ENCODE measurements around the gene EID2. TPM values are rescaled to one million over a fixed set of nuclear protein-coding genes. Genes with fewer than 3 reads are reported as not detected.
A peak's percentile ranks its signal among the peaks of the same experiment; 100 is the strongest.

Gene EID2
- total and polyA plus RNA-seq, 10 of the 15 experiments (the other 5 are each of a cell fraction or from before 2014, with no cell fraction given), result 1.6 to 11.4 (median 7.0) TPM

GRCh38 chr19:39497996-39498797, 41.8 kb downstream of the EID2 start (continued):
- peak; percentile 88 for TF ChIP-seq PKNOX1 (IDR thresholded peaks at IDR 0.05)
- TF ChIP-seq EP300 (IDR thresholded peaks at IDR 0.05; ENCODE audit: borderline replicate concordance in 1 of 2, control insufficient read depth in 1 of 2, low read depth in 2 of 2, low read length in 2 of 2), result 0 out of 4 replicates have a peak, but pooled peaks of 1 of the 2 experiments have one; percentile 43
- no peak for TF ChIP-seq POLR2AphosphoS2 (IDR thresholded peaks at IDR 0.05; ENCODE audit: low read depth, low read length)
- TF ChIP-seq YY1 (IDR thresholded peaks at IDR 0.05; ENCODE audit: low read depth, low read length), result 0 out of 2 replicates have a peak, but pooled peaks have one; percentile 43
- TF ChIP-seq TCF12 (IDR thresholded peaks at IDR 0.05; ENCODE audit: low read depth, low read length), result peak; percentile 95
- TF ChIP-seq CTCF (IDR thresholded peaks at IDR 0.05 in 2 of 3, conservative IDR thresholded peaks at IDR 0.05 in 1 of 3; ENCODE audit: control insufficient read depth in 2 of 3, extremely low read depth in 1 of 3, insufficient read depth in 1 of 3, low read depth in 3 of 3, low read length in 3 of 3), result peak in 2 of 3 experiments; percentile 35 to 51; a peak in 4 of 6 replicates
- TF ChIP-seq, protein P1, sequence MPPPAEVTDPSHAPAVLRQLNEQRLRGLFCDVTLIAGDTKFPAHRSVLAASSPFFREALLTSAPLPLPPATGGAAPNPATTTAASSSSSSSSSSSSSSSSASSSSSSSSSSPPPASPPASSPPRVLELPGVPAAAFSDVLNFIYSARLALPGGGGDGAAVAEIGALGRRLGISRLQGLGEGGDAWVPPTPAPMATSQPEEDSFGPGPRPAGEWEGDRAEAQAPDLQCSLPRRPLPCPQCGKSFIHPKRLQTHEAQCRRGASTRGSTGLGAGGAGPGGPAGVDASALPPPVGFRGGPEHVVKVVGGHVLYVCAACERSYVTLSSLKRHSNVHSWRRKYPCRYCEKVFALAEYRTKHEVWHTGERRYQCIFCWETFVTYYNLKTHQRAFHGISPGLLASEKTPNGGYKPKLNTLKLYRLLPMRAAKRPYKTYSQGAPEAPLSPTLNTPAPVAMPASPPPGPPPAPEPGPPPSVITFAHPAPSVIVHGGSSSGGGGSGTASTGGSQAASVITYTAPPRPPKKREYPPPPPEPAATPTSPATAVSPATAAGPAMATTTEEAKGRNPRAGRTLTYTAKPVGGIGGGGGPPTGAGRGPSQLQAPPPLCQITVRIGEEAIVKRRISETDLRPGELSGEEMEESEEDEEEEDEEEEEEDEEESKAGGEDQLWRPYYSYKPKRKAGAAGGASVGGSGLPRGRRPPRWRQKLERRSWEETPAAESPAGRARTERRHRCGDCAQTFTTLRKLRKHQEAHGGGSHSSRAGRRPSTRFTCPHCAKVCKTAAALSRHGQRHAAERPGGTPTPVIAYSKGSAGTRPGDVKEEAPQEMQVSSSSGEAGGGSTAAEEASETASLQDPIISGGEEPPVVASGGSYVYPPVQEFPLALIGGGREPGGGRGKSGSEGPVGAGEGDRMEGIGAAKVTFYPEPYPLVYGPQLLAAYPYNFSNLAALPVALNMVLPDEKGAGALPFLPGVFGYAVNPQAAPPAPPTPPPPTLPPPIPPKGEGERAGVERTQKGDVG (CRISPR knock-in tag; IDR thresholded peaks at IDR 0.05), result no peak
- 0 out of 2 replicates have a peak, but pooled peaks have one; percentile 54 for TF ChIP-seq CHD2 (IDR thresholded peaks at IDR 0.05; ENCODE audit: borderline replicate concordance, low read depth, low read length)
- peak; percentile 78 to 87; a peak in 3 of 4 replicates for TF ChIP-seq BHLHE40 (IDR thresholded peaks at IDR 0.05; ENCODE audit: borderline replicate concordance in 1 of 2, low read depth in 2 of 2, low read length in 1 of 2)
- 0 out of 4 replicates have a peak, but pooled peaks of 1 of the 2 experiments have one; percentile 21 for TF ChIP-seq IKZF2 (IDR thresholded peaks at IDR 0.05)
- peak; percentile 35; the same call in 1 of the 2 replicates for TF ChIP-seq IKZF1 (conservative IDR thresholded peaks at IDR 0.05)
- peak; percentile 27; the same call in 1 of the 2 replicates for TF ChIP-seq SMC3 (IDR thresholded peaks at IDR 0.05; ENCODE audit: borderline replicate concordance, low read length)
- TF ChIP-seq LARP7 (IDR thresholded peaks at IDR 0.05), result no peak
- TF ChIP-seq GATAD2B (conservative IDR thresholded peaks at IDR 0.05; ENCODE audit: low read depth), result peak; percentile 45; the same call in 1 of the 2 replicates
- TF ChIP-seq, protein P2, sequence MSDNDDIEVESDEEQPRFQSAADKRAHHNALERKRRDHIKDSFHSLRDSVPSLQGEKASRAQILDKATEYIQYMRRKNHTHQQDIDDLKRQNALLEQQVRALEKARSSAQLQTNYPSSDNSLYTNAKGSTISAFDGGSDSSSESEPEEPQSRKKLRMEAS (IDR thresholded peaks at IDR 0.05; ENCODE audit: low read depth, low read length), result peak; percentile 48; the same call in 1 of the 2 replicates
- TF ChIP-seq POU2F2 (IDR thresholded peaks at IDR 0.05; ENCODE audit: borderline replicate concordance, low read depth, low read length), result peak; percentile 90; the same call in 2 of the 3 replicates
- TF ChIP-seq PAX5 (IDR thresholded peaks at IDR 0.05; ENCODE audit: borderline replicate concordance, low read depth, low read length), result peak; percentile 54; the same call in 1 of the 2 replicates

All from GM12878 (cell line).